GM23338 (cell line): ENCODE results near the gene PTGR3. TPM values are rescaled to one million over a fixed set of nuclear protein-coding genes. Genes with fewer than 3 reads are reported as not detected.

Experiments
- ATAC-seq: fragments of 200-7000 bp; cut with Tn5 transposase; 3 replicates; pipeline ENCODE4 v1.9.1; 2020
- DNase-seq: peaks from one replicate; pipeline ENCODE4 v3.0.0-alpha.2; 2015; ENCODE audit warnings: low spot score
- H2AFZ ChIP-seq: fragments of 200-600 bp; sonication (generic); 2 replicates; pipeline ENCODE4 v1.8.0; 2016; ENCODE audit warnings: antibody characterized with exemption, mild to moderate bottlenecking, moderate library complexity
- H3F3A ChIP-seq: fragments of 200-600 bp; sonication (generic); replicated peaks from 2 replicates; pipeline ENCODE4 v1.8.0; 2017; ENCODE audit warnings: antibody characterized with exemption, mixed run types, low read depth
- H3K27ac ChIP-seq: fragments of 200-600 bp; sonication (generic); 2 replicates; pipeline ENCODE4 v1.6.1; 2016; ENCODE audit warnings: low read depth
- H3K27me3 ChIP-seq: fragments of 200-600 bp; sonication (generic); 2 replicates; pipeline ENCODE4 v1.8.0; 2016; ENCODE audit warnings: mild to moderate bottlenecking, mixed run types, moderate library complexity; ENCODE audit not compliant: insufficient read depth
- H3K36me3 ChIP-seq: fragments of 200-600 bp; sonication (generic); 2 replicates; pipeline ENCODE4 v1.8.0; 2016; ENCODE audit warnings: mild to moderate bottlenecking; ENCODE audit not compliant: insufficient read depth
- H3K4me1 ChIP-seq: fragments of 200-600 bp; sonication (generic); 2 replicates; pipeline ENCODE4 v1.8.0; 2016; ENCODE audit warnings: mild to moderate bottlenecking, moderate library complexity; ENCODE audit not compliant: insufficient read depth
- H3K4me2 ChIP-seq: fragments of 200-600 bp; sonication (generic); 2 replicates; pipeline ENCODE4 v1.7.1; 2017; ENCODE audit warnings: mixed run types
- H3K4me3 ChIP-seq: fragments of 200-600 bp; sonication (generic); 2 replicates; pipeline ENCODE4 v1.6.1; 2016; ENCODE audit warnings: mixed run types
- H3K79me2 ChIP-seq: fragments of 200-600 bp; sonication (generic); replicated peaks from 2 replicates; pipeline ENCODE4 v1.8.0; 2017; ENCODE audit warnings: mild to moderate bottlenecking; ENCODE audit not compliant: insufficient read depth
- H3K9me2 ChIP-seq: fragments of 200-600 bp; sonication (generic); 2 replicates; pipeline ENCODE4 v1.8.0; 2017; ENCODE audit not compliant: insufficient read depth
- H4K20me1 ChIP-seq: fragments of 200-600 bp; sonication (generic); replicated peaks from 2 replicates; pipeline ENCODE4 v1.8.0; 2017; ENCODE audit warnings: mild to moderate bottlenecking; ENCODE audit not compliant: insufficient read depth
- H3K27ac Mint-ChIP-seq: 2 replicates; pipeline ENCODE4 v1.8.0; 2020; ENCODE audit warnings: inconsistent platforms, mild to moderate bottlenecking, moderate library complexity, mixed read lengths
- H3K27me3 Mint-ChIP-seq: 3 replicates; pipeline ENCODE4 v1.8.0; 2022; ENCODE audit warnings: low read depth, mild to moderate bottlenecking, moderate library complexity, mixed read lengths, inconsistent platforms; ENCODE audit not compliant: insufficient read depth, poor library complexity
- H3K36me3 Mint-ChIP-seq: 3 replicates; pipeline ENCODE4 v1.8.0; 2021; ENCODE audit warnings: low read depth, mild to moderate bottlenecking, inconsistent platforms, moderate library complexity, mixed read lengths
- H3K4me1 Mint-ChIP-seq: 3 replicates; pipeline ENCODE4 v1.8.0; 2020; ENCODE audit warnings: mild to moderate bottlenecking, inconsistent platforms, mixed read lengths
- H3K4me3 Mint-ChIP-seq: 3 replicates; pipeline ENCODE4 v1.8.0; 2021; ENCODE audit warnings: moderate library complexity, mild to moderate bottlenecking, inconsistent platforms, mixed read lengths
- H3K9me3 Mint-ChIP-seq: 3 replicates; pipeline ENCODE4 v1.8.0; 2020; ENCODE audit warnings: moderate library complexity, mild to moderate bottlenecking, inconsistent platforms, mixed read lengths
- CREB1 ChIP-seq: fragments of 250-450 bp; sonication (Bioruptor Pico); IDR thresholded peaks from 2 replicates; pipeline ENCODE4 v1.5.0; 2020; ENCODE audit warnings: low read depth, mild to moderate bottlenecking, moderate library complexity
- EZH2 ChIP-seq: fragments of 200-600 bp; sonication (generic); IDR thresholded peaks from one replicate; pipeline ENCODE4 v1.8.0; 2017; ENCODE audit warnings: antibody characterized with exemption, mild to moderate bottlenecking, low read depth; ENCODE audit not compliant: unreplicated experiment
- EZH2phosphoT487 ChIP-seq: fragments of 200-600 bp; sonication (generic); IDR thresholded peaks from one replicate; pipeline ENCODE4 v1.8.1; 2018; ENCODE audit warnings: antibody characterized with exemption; ENCODE audit not compliant: unreplicated experiment
- JUNB ChIP-seq: IDR thresholded peaks from one replicate; pipeline ENCODE4 v1.6.1; 2016; ENCODE audit warnings: antibody characterized with exemption; ENCODE audit not compliant: unreplicated experiment
- NANOG ChIP-seq: IDR thresholded peaks from 2 replicates; pipeline ENCODE4 v1.6.1; 2016; ENCODE audit warnings: antibody characterized with exemption, borderline replicate concordance
- POLR2AphosphoS5 ChIP-seq: IDR thresholded peaks from 2 replicates; pipeline ENCODE4 v1.6.1; 2016; ENCODE audit warnings: antibody characterized with exemption, low read depth
- STAT1 ChIP-seq: IDR thresholded peaks from one replicate; pipeline ENCODE4 v1.6.1; 2016; ENCODE audit warnings: antibody characterized with exemption; ENCODE audit not compliant: unreplicated experiment
- ZNF114 ChIP-seq: fragments of 250-450 bp; sonication (Bioruptor Pico); IDR thresholded peaks from 2 replicates; pipeline ENCODE4 v1.5.0; 2020; ENCODE audit warnings: mild to moderate bottlenecking, moderate library complexity
- ZNF331 ChIP-seq: fragments of 250-450 bp; sonication (Bioruptor Pico); IDR thresholded peaks from 2 replicates; pipeline ENCODE4 v1.5.0; 2020; ENCODE audit warnings: low read depth, mild to moderate bottlenecking, moderate library complexity
- polyA plus RNA-seq: library from polyadenylated mRNA; unstranded; fragments of >200 nt; fragmentation: Nextera tagmentation; extraction: Ambion mirVana; gene quantifications from 2 replicates; pipeline ENCODE4 v1.2.1, GENCODE V29; 2016
- total RNA-seq: library from RNA; depleted of rRNA; stranded (reverse); fragments of >200 nt; shearing (Covaris generic); gene quantifications from 2 replicates; pipeline ENCODE4 v1.2.3, GENCODE V29; 2014
- TF ChIP-seq, protein P1 (sequence below), 2 experiments: fragments of 200-600 bp in 1 of 2; sonication (generic) in 1 of 2; conservative IDR thresholded peaks; 2 replicates each; pipeline versions ENCODE4 v1.5.1 to v1.6.1; 2016 to 2017; ENCODE audit warnings: antibody characterized with exemption in 2 of 2, low read depth in 2 of 2, mild to moderate bottlenecking in 2 of 2, moderate library complexity in 1 of 2
- TF ChIP-seq, protein P2 (sequence below): IDR thresholded peaks from one replicate; pipeline ENCODE4 v1.6.1; 2018; ENCODE audit warnings: antibody characterized with exemption; ENCODE audit not compliant: unreplicated experiment
- TF ChIP-seq, protein P3 (sequence below): IDR thresholded peaks from 2 replicates; pipeline ENCODE4 v1.6.1; 2016; ENCODE audit warnings: antibody characterized with exemption

Gene PTGR3
- total and polyA plus RNA-seq, 2 experiments from 2014 or later = 0.84 to 1.5 TPM

DNA sequence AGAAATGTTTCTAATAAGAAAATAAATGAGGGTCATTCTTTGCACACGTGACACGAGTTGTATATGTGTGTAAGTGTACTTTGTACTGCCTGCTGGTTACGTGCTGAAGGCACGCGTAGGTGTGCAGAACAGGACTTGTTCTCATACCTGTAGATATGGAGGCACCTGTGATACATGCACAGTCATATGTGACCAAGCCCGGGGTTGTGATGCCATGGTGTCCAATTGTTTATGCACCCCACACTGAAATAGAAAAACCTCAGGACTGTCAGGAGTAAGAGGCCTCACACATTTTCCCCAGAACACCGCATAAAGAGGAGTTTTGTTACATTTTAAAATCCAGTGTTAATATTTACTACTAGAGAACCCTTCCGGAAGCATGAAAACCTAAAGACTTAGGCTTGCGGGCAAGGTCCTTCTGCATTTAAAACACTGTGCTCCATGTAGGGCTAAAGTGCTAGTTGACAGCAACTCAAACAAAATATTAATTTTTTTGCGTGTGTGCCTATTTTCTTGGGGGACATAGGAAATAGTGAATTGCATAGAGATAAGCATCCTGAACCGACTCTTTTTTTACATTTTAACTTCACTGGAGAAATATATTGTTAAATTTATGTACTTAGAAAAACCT lies 10.9 kb upstream of the PTGR3 start (continued):
- no peak for TF ChIP-seq JUNB
- no peak for TF ChIP-seq EZH2
- no peak for TF ChIP-seq STAT1

DNA sequence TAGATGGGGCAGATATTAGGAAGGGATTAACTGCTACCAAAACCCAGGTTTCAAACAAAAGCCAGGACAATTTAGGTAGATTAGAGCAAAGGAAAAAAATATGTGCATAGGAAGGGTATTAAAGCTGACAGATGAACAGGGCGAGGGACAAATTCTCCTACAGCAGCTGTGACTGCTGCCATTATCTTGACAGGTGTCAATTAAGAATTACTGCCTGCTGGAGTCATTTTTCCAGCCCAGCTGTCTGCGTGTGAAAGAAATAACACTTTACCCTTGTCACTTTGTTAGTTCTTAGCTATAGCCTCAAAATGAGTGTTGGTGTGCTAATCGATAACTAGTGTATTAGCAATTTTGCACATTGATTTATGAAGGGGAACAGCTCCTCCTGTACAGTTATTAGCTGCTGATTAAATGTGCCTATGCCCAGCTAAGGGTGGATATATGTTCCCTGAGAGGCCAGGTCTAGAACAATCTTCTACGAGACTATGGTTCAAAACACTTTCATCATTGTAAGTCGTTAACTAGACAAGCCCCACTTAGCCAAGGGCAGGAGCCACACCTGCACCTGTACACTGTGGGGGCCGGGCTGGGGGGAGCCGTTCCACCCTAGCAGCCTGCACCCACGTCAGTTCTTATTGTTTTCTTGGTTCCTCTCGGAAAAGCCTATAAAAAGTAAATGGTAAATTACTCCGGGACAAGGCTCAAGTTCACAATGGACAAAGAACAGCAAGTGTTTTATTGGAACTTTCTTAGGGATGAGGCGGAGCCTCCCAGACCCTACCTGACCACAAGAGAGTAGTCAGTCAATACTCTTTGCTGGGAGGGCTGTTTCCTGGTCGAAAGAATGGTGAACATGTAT lies 9.4 kb upstream of the PTGR3 start:
- Histone ChIP-seq H3K27me3 (peaks cover 19% of the 10 kb centered on the region), H3K79me2 (no peaks in the 10 kb centered on the region), H3K4me1 (peaks cover 4% of the 10 kb centered on the region; the same call in 1 of the 2 replicates), H3K27ac (no peak overlapping the region), H3K4me2 (no peak overlapping the region), H3K4me3 (no peak overlapping the region), H3K9me2 (no peaks in the 10 kb centered on the region), H4K20me1 (no peaks in the 10 kb centered on the region), H3K36me3 (no peaks in the 10 kb centered on the region), H3F3A (no peaks in the 10 kb centered on the region), H2AFZ (no peak overlapping the region)
- H3K4me3 Mint-ChIP-seq = no peak overlapping the region
- H3K36me3 Mint-ChIP-seq = no peaks in the 10 kb centered on the region
- no peaks in the 10 kb centered on the region for H3K9me3 Mint-ChIP-seq
- peaks cover 5% of the 10 kb centered on the region for H3K27me3 Mint-ChIP-seq
- ATAC-seq (no peak), DNase-seq (no peak)
- TF ChIP-seq, protein P1, sequence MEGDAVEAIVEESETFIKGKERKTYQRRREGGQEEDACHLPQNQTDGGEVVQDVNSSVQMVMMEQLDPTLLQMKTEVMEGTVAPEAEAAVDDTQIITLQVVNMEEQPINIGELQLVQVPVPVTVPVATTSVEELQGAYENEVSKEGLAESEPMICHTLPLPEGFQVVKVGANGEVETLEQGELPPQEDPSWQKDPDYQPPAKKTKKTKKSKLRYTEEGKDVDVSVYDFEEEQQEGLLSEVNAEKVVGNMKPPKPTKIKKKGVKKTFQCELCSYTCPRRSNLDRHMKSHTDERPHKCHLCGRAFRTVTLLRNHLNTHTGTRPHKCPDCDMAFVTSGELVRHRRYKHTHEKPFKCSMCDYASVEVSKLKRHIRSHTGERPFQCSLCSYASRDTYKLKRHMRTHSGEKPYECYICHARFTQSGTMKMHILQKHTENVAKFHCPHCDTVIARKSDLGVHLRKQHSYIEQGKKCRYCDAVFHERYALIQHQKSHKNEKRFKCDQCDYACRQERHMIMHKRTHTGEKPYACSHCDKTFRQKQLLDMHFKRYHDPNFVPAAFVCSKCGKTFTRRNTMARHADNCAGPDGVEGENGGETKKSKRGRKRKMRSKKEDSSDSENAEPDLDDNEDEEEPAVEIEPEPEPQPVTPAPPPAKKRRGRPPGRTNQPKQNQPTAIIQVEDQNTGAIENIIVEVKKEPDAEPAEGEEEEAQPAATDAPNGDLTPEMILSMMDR (conservative IDR thresholded peaks at IDR 0.05; ENCODE audit: low read depth in 2 of 2) = no peak
- TF ChIP-seq CREB1 (CRISPR knock-in tag) (no peak), EZH2phosphoT487 (no peak), NANOG (no peak), JUNB (no peak), POLR2AphosphoS5 (no peak), STAT1 (no peak), ZNF331 (CRISPR knock-in tag) (no peak), ZNF114 (no peak), EZH2 (no peak)
- TF ChIP-seq, protein P2, sequence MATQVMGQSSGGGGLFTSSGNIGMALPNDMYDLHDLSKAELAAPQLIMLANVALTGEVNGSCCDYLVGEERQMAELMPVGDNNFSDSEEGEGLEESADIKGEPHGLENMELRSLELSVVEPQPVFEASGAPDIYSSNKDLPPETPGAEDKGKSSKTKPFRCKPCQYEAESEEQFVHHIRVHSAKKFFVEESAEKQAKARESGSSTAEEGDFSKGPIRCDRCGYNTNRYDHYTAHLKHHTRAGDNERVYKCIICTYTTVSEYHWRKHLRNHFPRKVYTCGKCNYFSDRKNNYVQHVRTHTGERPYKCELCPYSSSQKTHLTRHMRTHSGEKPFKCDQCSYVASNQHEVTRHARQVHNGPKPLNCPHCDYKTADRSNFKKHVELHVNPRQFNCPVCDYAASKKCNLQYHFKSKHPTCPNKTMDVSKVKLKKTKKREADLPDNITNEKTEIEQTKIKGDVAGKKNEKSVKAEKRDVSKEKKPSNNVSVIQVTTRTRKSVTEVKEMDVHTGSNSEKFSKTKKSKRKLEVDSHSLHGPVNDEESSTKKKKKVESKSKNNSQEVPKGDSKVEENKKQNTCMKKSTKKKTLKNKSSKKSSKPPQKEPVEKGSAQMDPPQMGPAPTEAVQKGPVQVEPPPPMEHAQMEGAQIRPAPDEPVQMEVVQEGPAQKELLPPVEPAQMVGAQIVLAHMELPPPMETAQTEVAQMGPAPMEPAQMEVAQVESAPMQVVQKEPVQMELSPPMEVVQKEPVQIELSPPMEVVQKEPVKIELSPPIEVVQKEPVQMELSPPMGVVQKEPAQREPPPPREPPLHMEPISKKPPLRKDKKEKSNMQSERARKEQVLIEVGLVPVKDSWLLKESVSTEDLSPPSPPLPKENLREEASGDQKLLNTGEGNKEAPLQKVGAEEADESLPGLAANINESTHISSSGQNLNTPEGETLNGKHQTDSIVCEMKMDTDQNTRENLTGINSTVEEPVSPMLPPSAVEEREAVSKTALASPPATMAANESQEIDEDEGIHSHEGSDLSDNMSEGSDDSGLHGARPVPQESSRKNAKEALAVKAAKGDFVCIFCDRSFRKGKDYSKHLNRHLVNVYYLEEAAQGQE = no peak
- TF ChIP-seq, protein P3, sequence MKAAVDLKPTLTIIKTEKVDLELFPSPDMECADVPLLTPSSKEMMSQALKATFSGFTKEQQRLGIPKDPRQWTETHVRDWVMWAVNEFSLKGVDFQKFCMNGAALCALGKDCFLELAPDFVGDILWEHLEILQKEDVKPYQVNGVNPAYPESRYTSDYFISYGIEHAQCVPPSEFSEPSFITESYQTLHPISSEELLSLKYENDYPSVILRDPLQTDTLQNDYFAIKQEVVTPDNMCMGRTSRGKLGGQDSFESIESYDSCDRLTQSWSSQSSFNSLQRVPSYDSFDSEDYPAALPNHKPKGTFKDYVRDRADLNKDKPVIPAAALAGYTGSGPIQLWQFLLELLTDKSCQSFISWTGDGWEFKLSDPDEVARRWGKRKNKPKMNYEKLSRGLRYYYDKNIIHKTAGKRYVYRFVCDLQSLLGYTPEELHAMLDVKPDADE = no peak
- peaks cover 16% of the 10 kb centered on the region for H3K4me1 Mint-ChIP-seq
- no peak overlapping the region for H3K27ac Mint-ChIP-seq
